Tibial nerve (tissue), 4 donors: ENCODE data around the gene ACSL1.

Experiments used
- EP300 ChIP-seq, 2 donors: sonication (generic); formaldehyde crosslinking; IDR thresholded peaks; one replicate each; pipeline ENCODE4 v1.6.1; 2017; ENCODE audit warnings: antibody characterized with exemption in 2 of 2, mild to moderate bottlenecking in 1 of 2
- POLR2A ChIP-seq, 2 donors: fragments of 450-650 bp; IDR thresholded peaks; one replicate each; pipeline ENCODE4 v1.6.1; 2017; ENCODE audit warnings: antibody characterized with exemption in 2 of 2, mild to moderate bottlenecking in 2 of 2, moderate library complexity in 2 of 2
- TF ChIP-seq, protein P1 (sequence below), 5 experiments: fragments of 200-600 bp in 3 of 5; fragments of 450-650 bp in 2 of 5; sonication (generic) in 3 of 5; IDR thresholded peaks; one replicate each; pipeline ENCODE4 v1.5.1; 2016 to 2019; ENCODE audit warnings: antibody characterized with exemption in 5 of 5, mild to moderate bottlenecking in 3 of 5, moderate library complexity in 2 of 5

DNA sequence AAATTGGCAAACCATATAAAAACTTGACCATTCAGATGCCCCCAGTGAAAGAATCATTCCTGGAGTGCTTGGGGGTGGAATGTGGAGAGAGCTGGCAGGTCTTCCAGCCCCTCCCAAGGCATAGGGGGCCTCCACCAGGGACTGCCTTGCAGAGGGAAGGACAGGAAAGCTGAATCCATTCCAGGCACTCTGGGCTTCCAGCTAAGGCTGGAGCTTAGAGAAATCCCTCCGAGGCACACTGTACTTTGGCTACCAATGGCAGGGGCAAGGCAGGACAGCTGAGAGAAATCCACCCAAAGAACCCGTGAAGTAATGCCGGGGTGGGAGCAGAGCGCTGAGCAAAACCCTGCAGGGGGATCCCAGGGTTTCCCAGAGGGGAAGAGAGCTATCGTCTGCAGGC, 95.8 kb downstream of the ACSL1 start:
- TF ChIP-seq, protein P1, sequence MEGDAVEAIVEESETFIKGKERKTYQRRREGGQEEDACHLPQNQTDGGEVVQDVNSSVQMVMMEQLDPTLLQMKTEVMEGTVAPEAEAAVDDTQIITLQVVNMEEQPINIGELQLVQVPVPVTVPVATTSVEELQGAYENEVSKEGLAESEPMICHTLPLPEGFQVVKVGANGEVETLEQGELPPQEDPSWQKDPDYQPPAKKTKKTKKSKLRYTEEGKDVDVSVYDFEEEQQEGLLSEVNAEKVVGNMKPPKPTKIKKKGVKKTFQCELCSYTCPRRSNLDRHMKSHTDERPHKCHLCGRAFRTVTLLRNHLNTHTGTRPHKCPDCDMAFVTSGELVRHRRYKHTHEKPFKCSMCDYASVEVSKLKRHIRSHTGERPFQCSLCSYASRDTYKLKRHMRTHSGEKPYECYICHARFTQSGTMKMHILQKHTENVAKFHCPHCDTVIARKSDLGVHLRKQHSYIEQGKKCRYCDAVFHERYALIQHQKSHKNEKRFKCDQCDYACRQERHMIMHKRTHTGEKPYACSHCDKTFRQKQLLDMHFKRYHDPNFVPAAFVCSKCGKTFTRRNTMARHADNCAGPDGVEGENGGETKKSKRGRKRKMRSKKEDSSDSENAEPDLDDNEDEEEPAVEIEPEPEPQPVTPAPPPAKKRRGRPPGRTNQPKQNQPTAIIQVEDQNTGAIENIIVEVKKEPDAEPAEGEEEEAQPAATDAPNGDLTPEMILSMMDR (IDR thresholded peaks at IDR 0.05) = no peak
- TF ChIP-seq POLR2A (IDR thresholded peaks at IDR 0.05) (no peak), EP300 (IDR thresholded peaks at IDR 0.05) (no peak)
